Karpas-422 (cell line): Measurements from ENCODE around the gene FOXR1. TPM values are rescaled to one million over a fixed set of nuclear protein-coding genes. Genes with fewer than 3 reads are reported as not detected.
"Not testable (repeated sequence)": the region's sequence is repeated elsewhere in the genome, so short reads cannot be mapped to it uniquely, and the experiment has no call there.

ENCODE experiments used
- DNase-seq: peaks from one replicate; pipeline ENCODE4 v3.0.0-alpha.2; 2015
- H2AFZ ChIP-seq: fragments of 200-600 bp; sonication (generic); 2 replicates; pipeline ENCODE4 v1.6.1; 2014; ENCODE audit warnings: antibody characterized with exemption, low read length, mixed read lengths
- H3K27ac ChIP-seq: fragments of 200-600 bp; sonication (generic); 2 replicates; pipeline ENCODE4 v1.5.1; 2014; ENCODE audit warnings: mild to moderate bottlenecking, low read length, moderate library complexity
- H3K27me3 ChIP-seq: fragments of 200-600 bp; sonication (generic); 2 replicates; pipeline ENCODE4 v1.6.1; 2014; ENCODE audit warnings: low read length, mixed read lengths
- H3K36me3 ChIP-seq: fragments of 200-600 bp; sonication (generic); 2 replicates; pipeline ENCODE4 v1.6.1; 2014; ENCODE audit warnings: low read length, mixed read lengths; ENCODE audit not compliant: insufficient read depth
- H3K4me1 ChIP-seq: fragments of 200-600 bp; sonication (generic); 2 replicates; pipeline ENCODE4 v1.6.1; 2014; ENCODE audit warnings: mild to moderate bottlenecking, low read length, mixed read lengths
- H3K4me2 ChIP-seq: fragments of 200-600 bp; sonication (generic); 2 replicates; pipeline ENCODE4 v1.6.1; 2014; ENCODE audit warnings: low read length, low read depth, mild to moderate bottlenecking; ENCODE audit not compliant: poor library complexity, severe bottlenecking
- H3K4me3 ChIP-seq: fragments of 200-600 bp; sonication (generic); 2 replicates; pipeline ENCODE4 v1.5.1; 2014; ENCODE audit warnings: mild to moderate bottlenecking, antibody characterized with exemption, low read length, mixed read lengths
- H3K79me2 ChIP-seq: fragments of 200-600 bp; sonication (generic); 2 replicates; pipeline ENCODE4 v1.6.1; 2014; ENCODE audit warnings: mild to moderate bottlenecking, low read length, mixed read lengths
- H3K9ac ChIP-seq: fragments of 200-600 bp; sonication (generic); 2 replicates; pipeline ENCODE4 v1.6.0; 2014; ENCODE audit warnings: low read length
- H3K9me2 ChIP-seq: fragments of 200-600 bp; sonication (generic), shearing (Covaris generic); replicated peaks from 2 replicates; pipeline ENCODE4 v1.6.0; 2014; ENCODE audit warnings: mild to moderate bottlenecking, low read length, moderate library complexity; ENCODE audit not compliant: insufficient read depth
- H3K9me3 ChIP-seq: fragments of 300-700, 200-600 bp; sonication (generic); 2 replicates; pipeline ENCODE4 v1.6.1; 2014; ENCODE audit warnings: low read length, mixed read lengths
- H4K20me1 ChIP-seq: fragments of 200-600 bp; sonication (generic); 2 replicates; pipeline ENCODE4 v1.6.1; 2014; ENCODE audit warnings: mild to moderate bottlenecking, antibody characterized with exemption, low read length, low read depth; ENCODE audit not compliant: insufficient read depth
- total RNA-seq: library from RNA; depleted of rRNA; stranded (reverse); fragments of >200 nt; shearing (Covaris generic); gene quantifications from 2 replicates; pipeline ENCODE4 v1.2.3, GENCODE V29; 2014; ENCODE audit warnings: low replicate concordance

Gene FOXR1
- total RNA-seq, 1 experiment from 2014 or later = not detected

- DNase-seq = no peak
- H3K4me3 ChIP-seq = no peak overlapping the region
- H3K79me2 ChIP-seq = no peaks in the 10 kb centered on the region
- no peaks in the 10 kb centered on the region for H3K27me3 ChIP-seq
- H3K27ac ChIP-seq = no peak overlapping the region
- no peak overlapping the region for H3K4me2 ChIP-seq
- H2AFZ ChIP-seq = no peak overlapping the region
- no peaks in the 10 kb centered on the region for H3K36me3 ChIP-seq
- no peaks in the 10 kb centered on the region for H3K9me2 ChIP-seq
- no peaks in the 10 kb centered on the region for H3K9me3 ChIP-seq
- no peaks in the 10 kb centered on the region for H3K4me1 ChIP-seq
- H4K20me1 ChIP-seq = no peaks in the 10 kb centered on the region
- H3K9ac ChIP-seq = no peak overlapping the region
These were observed 4.5 kb downstream of the FOXR1 start for GRCh38 chr11:118975771-118976709.

DNA sequence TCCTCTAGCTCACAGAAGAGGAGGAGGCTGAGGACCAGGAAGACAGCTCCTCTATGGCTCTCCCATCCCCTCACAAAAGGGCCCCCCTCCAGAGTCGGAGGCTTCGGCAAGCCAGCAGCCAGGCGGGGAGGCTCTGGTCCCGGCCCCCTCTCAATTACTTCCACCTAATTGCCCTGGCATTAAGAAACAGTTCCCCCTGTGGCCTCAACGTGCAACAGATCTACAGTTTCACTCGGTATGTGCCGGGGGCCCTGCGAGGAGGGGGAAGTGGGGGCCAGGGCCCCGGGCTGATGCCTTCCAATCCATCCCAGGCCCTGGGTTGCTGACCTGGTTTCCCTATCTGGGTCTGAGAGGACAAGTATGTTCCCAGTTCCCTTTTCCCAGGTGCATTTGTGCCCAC lies 7.9 kb downstream of the FOXR1 start:
- Histone ChIP-seq H3K4me1 (no peaks in the 10 kb centered on the region), H4K20me1 (no peaks in the 10 kb centered on the region), H3K27me3 (no peaks in the 10 kb centered on the region), H3K36me3 (no peaks in the 10 kb centered on the region), H3K4me2 (no peak overlapping the region), H2AFZ (no peak overlapping the region), H3K9me2 (no peaks in the 10 kb centered on the region), H3K27ac (no peak overlapping the region), H3K9ac (no peak overlapping the region), H3K9me3 (no peaks in the 10 kb centered on the region), H3K4me3 (no peak overlapping the region), H3K79me2 (no peaks in the 10 kb centered on the region)
- peak; percentile 45 for DNase-seq

DNA sequence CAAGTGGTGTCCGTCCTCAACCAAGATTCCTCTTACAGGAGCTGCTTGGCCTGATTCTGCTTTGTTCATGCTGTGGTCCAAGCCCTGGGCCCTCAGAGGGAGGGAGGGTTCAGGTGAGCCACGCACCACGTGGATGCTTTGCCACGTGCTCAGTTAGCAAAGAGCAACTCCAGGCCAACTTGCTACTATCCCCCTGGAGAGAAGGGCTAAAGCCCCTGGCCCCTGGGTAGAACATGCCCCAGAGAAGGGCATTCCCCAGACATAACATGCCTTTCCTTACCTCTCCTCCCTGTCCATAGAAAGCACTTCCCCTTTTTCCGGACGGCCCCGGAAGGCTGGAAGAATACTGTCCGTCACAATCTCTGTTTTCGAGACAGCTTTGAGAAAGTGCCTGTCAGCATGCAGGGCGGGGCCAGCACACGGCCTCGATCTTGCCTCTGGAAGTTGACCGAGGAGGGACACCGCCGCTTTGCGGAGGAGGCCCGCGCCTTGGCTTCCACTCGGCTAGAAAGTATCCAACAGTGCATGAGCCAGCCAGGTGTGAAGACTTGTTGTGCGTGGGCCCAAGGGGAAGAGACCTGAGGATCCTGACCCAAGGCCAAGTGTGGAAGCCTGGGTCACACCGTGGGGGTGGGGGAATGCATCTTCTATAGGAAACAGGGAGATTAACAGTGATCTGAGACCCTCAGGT lies 8.8 kb downstream of the FOXR1 start:
- Histone ChIP-seq H3K79me2 (no peaks in the 10 kb centered on the region), H3K4me1 (no peaks in the 10 kb centered on the region), H3K4me3 (no peak overlapping the region), H3K27me3 (no peaks in the 10 kb centered on the region), H3K9me3 (no peaks in the 10 kb centered on the region), H3K9ac (no peak overlapping the region), H2AFZ (no peak overlapping the region), H3K27ac (no peak overlapping the region), H3K4me2 (no peak overlapping the region), H3K36me3 (no peaks in the 10 kb centered on the region), H4K20me1 (no peaks in the 10 kb centered on the region), H3K9me2 (no peaks in the 10 kb centered on the region)
- DNase-seq = no peak

GRCh38 chr11:118984337-118984736 lies 12.8 kb downstream of the FOXR1 start:
- not testable (repeated sequence) for DNase-seq, H3K79me2 ChIP-seq, H3K4me2 ChIP-seq, H3K27ac ChIP-seq, H2AFZ ChIP-seq, H3K9me2 ChIP-seq, H3K4me3 ChIP-seq, H3K36me3 ChIP-seq, H3K27me3 ChIP-seq, H4K20me1 ChIP-seq, H3K9ac ChIP-seq, H3K9me3 ChIP-seq, H3K4me1 ChIP-seq

DNA sequence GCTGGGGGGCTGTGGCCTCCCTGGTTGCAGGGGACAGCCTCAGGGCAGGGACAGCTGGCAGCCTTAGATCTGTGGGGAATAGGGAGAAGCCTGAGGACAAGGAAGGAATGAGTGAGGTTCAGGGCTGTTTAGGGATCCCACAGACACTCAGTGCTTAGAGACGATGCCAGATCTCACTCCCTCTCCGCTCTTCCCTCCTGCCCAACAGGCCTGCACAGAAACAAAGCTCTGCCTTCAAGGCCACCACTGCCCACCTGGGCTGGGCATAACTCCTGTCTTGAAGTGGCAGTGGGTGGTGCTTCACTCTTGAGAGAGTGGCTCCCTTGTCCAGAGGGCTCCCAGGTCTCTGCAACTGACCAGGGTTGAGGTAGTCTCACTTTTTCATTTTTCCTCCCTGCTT lies 13.3 kb downstream of the FOXR1 start:
- Histone ChIP-seq H3K9me3 (no peaks in the 10 kb centered on the region), H3K4me3 (no peak overlapping the region), H2AFZ (no peak overlapping the region), H3K27me3 (no peaks in the 10 kb centered on the region), H3K9ac (no peak overlapping the region), H3K4me1 (no peaks in the 10 kb centered on the region), H3K79me2 (no peaks in the 10 kb centered on the region), H3K27ac (no peak overlapping the region), H3K36me3 (no peaks in the 10 kb centered on the region), H3K9me2 (no peaks in the 10 kb centered on the region), H4K20me1 (no peaks in the 10 kb centered on the region), H3K4me2 (no peak overlapping the region)
- no peak for DNase-seq

DNA sequence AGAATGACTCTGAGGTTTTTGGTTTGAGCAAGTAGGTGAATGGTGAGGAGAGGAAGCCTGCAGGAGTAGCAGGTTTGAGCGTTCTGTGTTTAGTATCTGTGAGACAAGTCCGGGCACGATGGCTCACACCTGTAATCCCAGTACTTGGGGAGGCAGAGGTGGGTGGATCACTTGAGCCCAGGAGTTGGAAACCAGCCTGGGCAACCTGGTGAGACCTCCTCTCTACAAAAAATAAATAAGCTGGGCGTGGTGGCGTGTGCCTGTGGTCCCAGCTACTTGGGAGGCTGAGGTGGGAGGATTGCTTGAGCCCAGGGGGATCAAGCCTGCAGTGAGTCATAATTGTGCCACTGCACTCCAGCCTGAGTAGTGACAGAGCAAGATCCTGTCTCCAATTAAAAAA lies 16.7 kb downstream of the FOXR1 start:
- Histone ChIP-seq H3K9me3 (no peaks in the 10 kb centered on the region), H3K4me1 (no peaks in the 10 kb centered on the region), H3K4me2 (no peak overlapping the region), H4K20me1 (no peaks in the 10 kb centered on the region), H3K4me3 (no peak overlapping the region), H3K9ac (no peak overlapping the region), H3K9me2 (no peaks in the 10 kb centered on the region), H3K79me2 (no peaks in the 10 kb centered on the region), H3K36me3 (no peaks in the 10 kb centered on the region), H2AFZ (no peak overlapping the region), H3K27me3 (no peaks in the 10 kb centered on the region), H3K27ac (no peak overlapping the region)
- DNase-seq = no peak

DNA sequence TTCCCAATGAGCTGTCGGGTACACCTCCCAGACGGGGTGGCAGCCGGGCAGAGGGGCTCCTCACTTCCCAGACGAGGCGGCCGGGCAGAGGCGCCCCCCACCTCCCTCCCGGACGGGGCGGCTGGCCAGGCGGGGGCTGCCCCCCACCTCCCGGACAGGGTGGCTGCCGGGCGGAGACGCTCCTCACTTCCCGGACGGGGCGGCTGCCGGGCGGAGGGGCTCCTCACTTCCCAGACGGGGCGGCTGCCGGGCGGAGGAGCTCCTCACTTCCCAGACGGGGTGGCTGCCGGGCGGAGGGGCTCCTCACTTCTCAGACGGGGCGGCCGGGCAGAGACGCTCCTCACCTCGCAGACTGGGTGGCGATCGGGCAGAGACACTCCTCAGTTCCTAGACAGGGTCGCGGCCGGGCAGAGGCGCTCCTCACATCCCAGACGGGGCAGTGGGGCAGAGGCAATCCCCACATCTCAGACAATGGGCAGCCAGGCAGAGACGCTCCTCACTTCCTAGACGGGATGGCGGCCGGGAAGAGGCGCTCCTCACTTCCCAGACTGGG lies 20.0 kb downstream of the FOXR1 start:
- not testable (repeated sequence) for H3K9ac ChIP-seq, H2AFZ ChIP-seq, H3K4me3 ChIP-seq, H4K20me1 ChIP-seq, H3K9me2 ChIP-seq, DNase-seq, H3K4me1 ChIP-seq, H3K27ac ChIP-seq, H3K9me3 ChIP-seq, H3K36me3 ChIP-seq, H3K27me3 ChIP-seq, H3K4me2 ChIP-seq, H3K79me2 ChIP-seq

DNA sequence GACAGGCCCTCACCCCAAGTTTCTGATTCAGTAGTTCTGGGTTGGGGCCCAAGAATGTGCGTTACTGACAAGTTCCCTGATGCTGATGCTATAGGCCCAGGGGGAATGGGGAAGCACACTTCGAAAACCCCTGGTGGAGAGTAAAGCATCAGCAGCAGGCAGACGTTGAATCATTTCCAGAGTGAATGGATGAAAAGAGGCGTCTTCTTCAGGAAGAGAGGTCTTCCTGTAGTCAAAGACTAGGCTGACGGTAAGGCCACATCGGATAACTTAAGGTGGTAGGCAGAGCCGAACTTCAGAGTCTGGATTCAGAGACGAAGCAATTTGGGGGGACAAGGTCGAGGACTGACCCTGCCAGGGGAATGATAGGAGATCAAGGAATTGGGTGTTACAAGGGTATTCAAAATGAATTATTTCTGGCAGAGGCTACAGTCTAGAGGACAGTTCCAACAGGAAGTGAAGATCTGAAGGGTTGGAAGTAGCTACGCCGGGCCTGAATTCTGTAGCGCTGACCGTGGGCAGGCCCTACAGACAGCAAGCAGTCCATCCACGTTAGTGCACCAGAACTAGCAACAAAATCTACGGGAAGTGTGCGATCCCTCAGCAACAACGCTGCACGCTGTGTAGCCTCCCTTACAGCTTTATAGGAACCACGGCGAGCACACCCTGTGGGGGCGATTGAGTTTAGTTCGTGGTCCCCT lies 25.5 kb downstream of the FOXR1 start:
- H2AFZ ChIP-seq = peak overlapping the region; percentile 63
- peaks cover 11% of the 10 kb centered on the region for H3K4me1 ChIP-seq
- H4K20me1 ChIP-seq = no peaks in the 10 kb centered on the region
- peak overlapping the region; percentile 80 for H3K4me2 ChIP-seq
- H3K27ac ChIP-seq = peak overlapping the region; percentile 26; the same call in 1 of the 2 replicates
- no peaks in the 10 kb centered on the region for H3K9me3 ChIP-seq
- peak; percentile 56 for DNase-seq
- H3K9ac ChIP-seq = peak overlapping the region; percentile 80
- peaks cover 33% of the 10 kb centered on the region for H3K79me2 ChIP-seq
- H3K36me3 ChIP-seq = no peaks in the 10 kb centered on the region
- peak overlapping the region; percentile 83 for H3K4me3 ChIP-seq
- no peaks in the 10 kb centered on the region for H3K27me3 ChIP-seq
- H3K9me2 ChIP-seq = no peaks in the 10 kb centered on the region
